C4-2B (cell line): ENCODE data around the gene ZBED4.

Experiments
- CTCF ChIP-seq: fragments of 450-650 bp; conservative IDR thresholded peaks from 2 replicates; pipeline ENCODE4 v1.5.1; 2017; ENCODE audit warnings: mild to moderate bottlenecking
- ZFX ChIP-seq: fragments of 450-650 bp; IDR thresholded peaks from 2 replicates; pipeline ENCODE4 v1.6.1; 2017

- no peak for TF ChIP-seq CTCF
- no peak for TF ChIP-seq ZFX
These were observed 19.7 kb downstream of the ZBED4 start for GRCh38 chr22:49873228-49873940.
